Measurements from ENCODE around the gene CYTH1.

DNA sequence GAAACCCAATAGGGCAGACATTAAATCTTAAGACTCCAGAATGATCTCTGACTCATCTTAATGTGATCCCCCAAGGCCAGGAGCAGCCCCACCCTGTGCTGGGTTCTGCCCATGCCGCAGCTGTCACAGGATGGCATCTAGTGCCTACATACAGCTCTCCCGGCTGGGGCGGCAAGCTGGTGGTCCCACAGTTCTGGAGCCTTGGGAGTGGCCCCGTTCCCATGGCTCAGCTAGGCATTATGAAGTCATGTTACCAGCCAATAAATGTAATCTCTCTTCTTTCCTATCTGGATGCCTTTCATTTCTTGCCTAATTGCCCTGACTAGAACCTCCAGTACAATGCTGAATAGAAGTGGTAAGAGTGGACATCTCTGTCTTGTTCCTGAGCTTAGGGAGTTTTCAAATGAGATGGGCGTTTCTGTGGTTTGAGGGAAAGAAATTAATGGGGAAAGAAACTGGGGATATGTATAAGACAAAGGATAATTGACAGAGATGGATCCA, 109.2 kb downstream of the CYTH1 start:
- TF ChIP-seq ZNF132 (tag by site-specific recombination; IDR thresholded peaks at IDR 0.05; ENCODE audit: borderline replicate concordance) (no peak), PBX3 (CRISPR knock-in tag; IDR thresholded peaks at IDR 0.05) (no peak), ZNF792 (tag by site-specific recombination; IDR thresholded peaks at IDR 0.05) (no peak), ZBTB49 (tag by site-specific recombination; IDR thresholded peaks at IDR 0.05; ENCODE audit: low read depth) (no peak), ZNF561 (tag by site-specific recombination; IDR thresholded peaks at IDR 0.05; ENCODE audit: borderline replicate concordance) (no peak), ZBTB8A (tag by site-specific recombination; IDR thresholded peaks at IDR 0.05) (no peak), ZNF311 (tag by site-specific recombination; IDR thresholded peaks at IDR 0.05; ENCODE audit: borderline replicate concordance) (no peak), ZEB2 (tag by site-specific recombination; IDR thresholded peaks at IDR 0.05) (no peak), ZNF747 (tag by site-specific recombination; IDR thresholded peaks at IDR 0.05) (no peak), MYNN (tag by site-specific recombination; IDR thresholded peaks at IDR 0.05; ENCODE audit: borderline replicate concordance) (no peak), ZFHX2 (tag by site-specific recombination; conservative IDR thresholded peaks at IDR 0.05) (no peak)
- TF ChIP-seq, protein P1, sequence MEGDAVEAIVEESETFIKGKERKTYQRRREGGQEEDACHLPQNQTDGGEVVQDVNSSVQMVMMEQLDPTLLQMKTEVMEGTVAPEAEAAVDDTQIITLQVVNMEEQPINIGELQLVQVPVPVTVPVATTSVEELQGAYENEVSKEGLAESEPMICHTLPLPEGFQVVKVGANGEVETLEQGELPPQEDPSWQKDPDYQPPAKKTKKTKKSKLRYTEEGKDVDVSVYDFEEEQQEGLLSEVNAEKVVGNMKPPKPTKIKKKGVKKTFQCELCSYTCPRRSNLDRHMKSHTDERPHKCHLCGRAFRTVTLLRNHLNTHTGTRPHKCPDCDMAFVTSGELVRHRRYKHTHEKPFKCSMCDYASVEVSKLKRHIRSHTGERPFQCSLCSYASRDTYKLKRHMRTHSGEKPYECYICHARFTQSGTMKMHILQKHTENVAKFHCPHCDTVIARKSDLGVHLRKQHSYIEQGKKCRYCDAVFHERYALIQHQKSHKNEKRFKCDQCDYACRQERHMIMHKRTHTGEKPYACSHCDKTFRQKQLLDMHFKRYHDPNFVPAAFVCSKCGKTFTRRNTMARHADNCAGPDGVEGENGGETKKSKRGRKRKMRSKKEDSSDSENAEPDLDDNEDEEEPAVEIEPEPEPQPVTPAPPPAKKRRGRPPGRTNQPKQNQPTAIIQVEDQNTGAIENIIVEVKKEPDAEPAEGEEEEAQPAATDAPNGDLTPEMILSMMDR (tag by site-specific recombination; IDR thresholded peaks at IDR 0.05) = no peak
- TF ChIP-seq, protein P2, sequence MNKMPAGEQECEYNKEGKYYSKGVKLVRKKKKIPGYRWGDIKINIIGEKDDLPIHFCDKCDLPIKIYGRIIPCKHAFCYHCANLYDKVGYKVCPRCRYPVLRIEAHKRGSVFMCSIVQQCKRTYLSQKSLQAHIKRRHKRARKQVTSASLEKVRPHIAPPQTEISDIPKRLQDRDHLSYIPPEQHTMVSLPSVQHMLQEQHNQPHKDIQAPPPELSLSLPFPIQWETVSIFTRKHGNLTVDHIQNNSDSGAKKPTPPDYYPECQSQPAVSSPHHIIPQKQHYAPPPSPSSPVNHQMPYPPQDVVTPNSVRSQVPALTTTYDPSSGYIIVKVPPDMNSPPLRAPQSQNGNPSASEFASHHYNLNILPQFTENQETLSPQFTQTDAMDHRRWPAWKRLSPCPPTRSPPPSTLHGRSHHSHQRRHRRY (tag by site-specific recombination; IDR thresholded peaks at IDR 0.05) = no peak
- TF ChIP-seq, protein P3, sequence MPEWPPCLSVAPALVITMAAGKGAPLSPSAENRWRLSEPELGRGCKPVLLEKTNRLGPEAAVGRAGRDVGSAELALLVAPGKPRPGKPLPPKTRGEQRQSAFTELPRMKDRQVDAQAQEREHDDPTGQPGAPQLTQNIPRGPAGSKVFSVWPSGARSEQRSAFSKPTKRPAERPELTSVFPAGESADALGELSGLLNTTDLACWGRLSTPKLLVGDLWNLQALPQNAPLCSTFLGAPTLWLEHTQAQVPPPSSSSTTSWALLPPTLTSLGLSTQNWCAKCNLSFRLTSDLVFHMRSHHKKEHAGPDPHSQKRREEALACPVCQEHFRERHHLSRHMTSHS (tag by site-specific recombination; IDR thresholded peaks at IDR 0.05) = no peak

Data from HEK293 (cell line).